SU-DHL-6 (cell line): ENCODE results near the gene GRIK3.

Source experiments
- CTCF ChIP-seq: fragments of 200-600 bp; sonication (generic); IDR thresholded peaks from one replicate; pipeline ENCODE4 v1.5.1; 2017; ENCODE audit warnings: antibody characterized with exemption, mild to moderate bottlenecking, low read length, moderate library complexity; ENCODE audit not compliant: insufficient read depth, poor library complexity, severe bottlenecking
- EZH2phosphoT487 ChIP-seq: fragments of 200-600 bp; sonication (generic), shearing (Covaris generic); conservative IDR thresholded peaks from 2 replicates; pipeline ENCODE4 v1.6.1; 2018; ENCODE audit warnings: mild to moderate bottlenecking, antibody characterized with exemption, low read length, moderate library complexity, mixed read lengths

GRCh38 chr1:36845802-36846201, 188.5 kb downstream of the GRIK3 start:
- TF ChIP-seq CTCF (no peak), EZH2phosphoT487 (no peak)
